Brain microvascular endothelial cell (primary cell): Measurements from ENCODE around the gene NIPAL4.

Experiments
- DNase-seq: peaks from one replicate; pipeline ENCODE4 v3.0.0-alpha.2; 2020
- H3K27ac ChIP-seq: fragments of 250-450 bp; sonication (Bioruptor Pico); 2 replicates; pipeline ENCODE4 v1.5.1; 2020; ENCODE audit warnings: mild to moderate bottlenecking, moderate library complexity
- H3K27me3 ChIP-seq: fragments of 250-450 bp; sonication (Bioruptor Pico); replicated peaks from 2 replicates; pipeline ENCODE4 v1.5.1; 2020; ENCODE audit warnings: mild to moderate bottlenecking
- H3K36me3 ChIP-seq: fragments of 250-450 bp; sonication (Bioruptor Pico); replicated peaks from 2 replicates; pipeline ENCODE4 v1.5.1; 2020; ENCODE audit warnings: mild to moderate bottlenecking
- H3K4me3 ChIP-seq: 2 replicates; pipeline ENCODE4 v1.5.1; 2011; ENCODE audit warnings: low read depth, mild to moderate bottlenecking, control low read depth, low read length, moderate library complexity
- CTCF ChIP-seq: IDR thresholded peaks from 2 replicates; pipeline ENCODE4 v1.5.1; 2011; ENCODE audit warnings: low read depth, mild to moderate bottlenecking, moderate library complexity, low read length, control low read depth, inconsistent platforms; ENCODE audit errors: missing control alignments
- in situ Hi-C: cut with HindIII; loops from 2 replicates; pipeline ENCODE4 v1.10.0; 2017; ENCODE audit warnings: low sequenced_read_pairs, low pct_ligation_motif_present

Gene NIPAL4

GRCh38 chr5:157449011-157449723, 10.8 kb upstream of the NIPAL4 start:
- no peak for DNase-seq

GRCh38 chr5:157450024-157450423, 10.0 kb upstream of the NIPAL4 start:
- H3K4me3 ChIP-seq, result no peak overlapping the region
- no peak overlapping the region for H3K27ac ChIP-seq
- no peak for TF ChIP-seq CTCF
- no peaks in the 10 kb centered on the region for H3K27me3 ChIP-seq
- no peaks in the 10 kb centered on the region for H3K36me3 ChIP-seq
- in situ Hi-C loops, result no loop called here
- DNase-seq, result no peak

More at GRCh38 chr5:157449011-157449723, 10.8 kb upstream of the NIPAL4 start:
- Histone ChIP-seq H3K27ac (no peak overlapping the region), H3K36me3 (no peaks in the 10 kb centered on the region), H3K27me3 (no peaks in the 10 kb centered on the region), H3K4me3 (no peak overlapping the region)
- in situ Hi-C loops, result no loop called here
- no peak for TF ChIP-seq CTCF

- no peaks in the 10 kb centered on the region for H3K36me3 ChIP-seq
- no peak overlapping the region for H3K4me3 ChIP-seq
- DNase-seq, result no peak
- in situ Hi-C loops, result no loop called here
- TF ChIP-seq CTCF, result no peak
- H3K27me3 ChIP-seq, result no peaks in the 10 kb centered on the region
- no peak overlapping the region for H3K27ac ChIP-seq
Measured at GRCh38 chr5:157451806-157452205, 8.2 kb upstream of the NIPAL4 start.

GRCh38 chr5:157454273-157454672, 5.7 kb upstream of the NIPAL4 start:
- DNase-seq, result no peak
- Histone ChIP-seq H3K4me3 (no peak overlapping the region), H3K27me3 (no peaks in the 10 kb centered on the region), H3K36me3 (no peaks in the 10 kb centered on the region), H3K27ac (no peak overlapping the region)
- TF ChIP-seq CTCF, result no peak
- in situ Hi-C loops, result no loop called here

GRCh38 chr5:157455057-157455456, 5.0 kb upstream of the NIPAL4 start:
- in situ Hi-C loops, result no loop called here
- Histone ChIP-seq H3K27ac (no peak overlapping the region), H3K4me3 (no peak overlapping the region), H3K36me3 (no peaks in the 10 kb centered on the region), H3K27me3 (no peaks in the 10 kb centered on the region)
- no peak for TF ChIP-seq CTCF
- no peak for DNase-seq

GRCh38 chr5:157456301-157456700, 3.7 kb upstream of the NIPAL4 start:
- no peak overlapping the region for H3K27ac ChIP-seq
- DNase-seq, result no peak
- no peak for TF ChIP-seq CTCF
- no peak overlapping the region for H3K4me3 ChIP-seq
- H3K36me3 ChIP-seq, result no peaks in the 10 kb centered on the region
- in situ Hi-C loops, result no loop called here
- H3K27me3 ChIP-seq, result no peaks in the 10 kb centered on the region
